Caco-2 (cell line): ENCODE measurements around the gene TEX11. TPM values are rescaled to one million over a fixed set of nuclear protein-coding genes. Genes with fewer than 3 reads are reported as not detected.
"Not testable (repeated sequence)": the region's sequence is repeated elsewhere in the genome, so short reads cannot be mapped to it uniquely, and the experiment has no call there.

Experiments used
- BruUV-seq: library from RNA; stranded (reverse); fragments of 400-500 nt; replicated peaks from 2 replicates; lab custom pipeline; 2021; lab: Mats Ljungman, UMichigan
- CTCF ChIA-PET: fragments of 300-600 bp; sonication (Branson Sonifier 250); formaldehyde crosslinking; loops from one replicate; lab custom pipeline; 2022; ENCODE audit warnings: antibody characterized with exemption; lab: Charles Lee
- POLR2A ChIA-PET: fragments of 300-600 bp; sonication (Branson Sonifier 250); formaldehyde crosslinking; loops from one replicate; lab custom pipeline; 2022; ENCODE audit warnings: antibody characterized with exemption; lab: Charles Lee
- DNase-seq, 2 experiments: peaks; one replicate each; pipeline versions ENCODE4 v3.0.0 to v3.0.0-alpha.2; 2020 to 2022
- H3K27me3 ChIP-seq: replicated peaks from 2 replicates; pipeline ENCODE4 v1.6.0; 2011; ENCODE audit warnings: low read length; ENCODE audit not compliant: control insufficient read depth, insufficient read depth
- H3K36me3 ChIP-seq: 2 replicates; pipeline ENCODE4 v1.5.1; 2011; ENCODE audit warnings: low read length; ENCODE audit not compliant: control insufficient read depth, insufficient read depth
- H3K4me1 ChIP-seq: fragments of 250-450 bp; sonication (Bioruptor Pico); 2 replicates; pipeline ENCODE4 v1.5.1; 2020; ENCODE audit warnings: mild to moderate bottlenecking
- H3K4me3 ChIP-seq: 2 replicates; pipeline ENCODE4 v1.5.1; 2011; ENCODE audit warnings: low read depth, mild to moderate bottlenecking, control low read depth, low read length
- H3K9me3 ChIP-seq: fragments of 250-450 bp; sonication (Bioruptor Pico); 2 replicates; pipeline ENCODE4 v1.5.1; 2020; ENCODE audit warnings: mild to moderate bottlenecking, moderate library complexity
- H3K27ac Mint-ChIP-seq: one replicate; pipeline ENCODE4 v1.8.0; 2022; ENCODE audit warnings: mixed read lengths; ENCODE audit not compliant: unreplicated experiment
- H3K27me3 Mint-ChIP-seq: one replicate; pipeline ENCODE4 v1.8.0; 2022; ENCODE audit warnings: mixed read lengths; ENCODE audit not compliant: insufficient read depth, unreplicated experiment
- H3K36me3 Mint-ChIP-seq: one replicate; pipeline ENCODE4 v1.8.0; 2022; ENCODE audit warnings: mild to moderate bottlenecking, mixed read lengths; ENCODE audit not compliant: insufficient read depth, unreplicated experiment
- H3K4me1 Mint-ChIP-seq: one replicate; pipeline ENCODE4 v1.8.0; 2022; ENCODE audit warnings: low read depth, mixed read lengths; ENCODE audit not compliant: unreplicated experiment
- H3K4me3 Mint-ChIP-seq: one replicate; pipeline ENCODE4 v1.8.0; 2022; ENCODE audit warnings: mild to moderate bottlenecking, moderate library complexity, mixed read lengths; ENCODE audit not compliant: unreplicated experiment
- H3K9me3 Mint-ChIP-seq: one replicate; pipeline ENCODE4 v1.8.0; 2022; ENCODE audit warnings: mixed read lengths; ENCODE audit not compliant: unreplicated experiment
- intact Hi-C: fragments of 100-400 bp; cut with micrococcal nuclease; formaldehyde crosslinking; loops from one replicate; pipeline ENCODE4 v1.10.0; 2022; ENCODE audit not compliant: unreplicated experiment
- total RNA-seq: library from RNA; stranded (reverse); gene quantifications from 2 replicates; pipeline ENCODE4 v1.2.3, GENCODE V29; 2022
- TF ChIP-seq, protein P1 (sequence below), 2 experiments: fragments of 200-600 bp in 1 of 2; IDR thresholded peaks; 1 replicate in 1 of 2; 2 replicates in 1 of 2; pipeline versions ENCODE4 v1.5.1 to v1.8.0; 2011 to 2022; ENCODE audit warnings: antibody characterized with exemption in 1 of 2, control low read depth in 1 of 2, inconsistent platforms in 1 of 2, low read depth in 1 of 2, low read length in 1 of 2, mild to moderate bottlenecking in 1 of 2, moderate library complexity in 1 of 2; ENCODE audit not compliant: insufficient read depth in 1 of 2, severe bottlenecking in 1 of 2, unreplicated experiment in 1 of 2

The TEX11 gene
- total RNA-seq, 1 experiment from 2014 or later = 0.23 TPM

GRCh38 chrX:70577442-70577841, 331.1 kb downstream of the TEX11 start:
- CTCF ChIA-PET = no interaction called here
- H3K36me3 Mint-ChIP-seq = no peaks in the 10 kb centered on the region
- intact Hi-C loops = no loop called here
- Histone ChIP-seq H3K4me3 (no peak overlapping the region), H3K36me3 (no peaks in the 10 kb centered on the region), H3K4me1 (no peaks in the 10 kb centered on the region), H3K27me3 (no peaks in the 10 kb centered on the region), H3K9me3 (no peaks in the 10 kb centered on the region)
- H3K4me1 Mint-ChIP-seq = no peaks in the 10 kb centered on the region
- H3K9me3 Mint-ChIP-seq = peaks cover 15% of the 10 kb centered on the region
- no TSS peak for BruUV-seq
- no peak overlapping the region for H3K27ac Mint-ChIP-seq
- no peak overlapping the region for H3K4me3 Mint-ChIP-seq
- DNase-seq = no peak
- TF ChIP-seq, protein P1, sequence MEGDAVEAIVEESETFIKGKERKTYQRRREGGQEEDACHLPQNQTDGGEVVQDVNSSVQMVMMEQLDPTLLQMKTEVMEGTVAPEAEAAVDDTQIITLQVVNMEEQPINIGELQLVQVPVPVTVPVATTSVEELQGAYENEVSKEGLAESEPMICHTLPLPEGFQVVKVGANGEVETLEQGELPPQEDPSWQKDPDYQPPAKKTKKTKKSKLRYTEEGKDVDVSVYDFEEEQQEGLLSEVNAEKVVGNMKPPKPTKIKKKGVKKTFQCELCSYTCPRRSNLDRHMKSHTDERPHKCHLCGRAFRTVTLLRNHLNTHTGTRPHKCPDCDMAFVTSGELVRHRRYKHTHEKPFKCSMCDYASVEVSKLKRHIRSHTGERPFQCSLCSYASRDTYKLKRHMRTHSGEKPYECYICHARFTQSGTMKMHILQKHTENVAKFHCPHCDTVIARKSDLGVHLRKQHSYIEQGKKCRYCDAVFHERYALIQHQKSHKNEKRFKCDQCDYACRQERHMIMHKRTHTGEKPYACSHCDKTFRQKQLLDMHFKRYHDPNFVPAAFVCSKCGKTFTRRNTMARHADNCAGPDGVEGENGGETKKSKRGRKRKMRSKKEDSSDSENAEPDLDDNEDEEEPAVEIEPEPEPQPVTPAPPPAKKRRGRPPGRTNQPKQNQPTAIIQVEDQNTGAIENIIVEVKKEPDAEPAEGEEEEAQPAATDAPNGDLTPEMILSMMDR (IDR thresholded peaks at IDR 0.05; ENCODE audit: insufficient read depth in 1 of 2, low read depth in 1 of 2, low read length in 1 of 2, severe bottlenecking in 1 of 2, unreplicated experiment in 1 of 2) = no peak
- POLR2A ChIA-PET = no interaction called here
- H3K27me3 Mint-ChIP-seq = no peaks in the 10 kb centered on the region

- H3K4me1 ChIP-seq, POLR2A ChIA-PET, H3K4me3 ChIP-seq, H3K27me3 ChIP-seq, H3K4me1 Mint-ChIP-seq, H3K27ac Mint-ChIP-seq, DNase-seq, H3K9me3 Mint-ChIP-seq, CTCF ChIA-PET, BruUV-seq, H3K27me3 Mint-ChIP-seq, H3K36me3 Mint-ChIP-seq, intact Hi-C loops, H3K36me3 ChIP-seq, H3K4me3 Mint-ChIP-seq, H3K9me3 ChIP-seq: not testable (repeated sequence)
Measured at GRCh38 chrX:70569922-70570576, 338.5 kb downstream of the TEX11 start.

DNA sequence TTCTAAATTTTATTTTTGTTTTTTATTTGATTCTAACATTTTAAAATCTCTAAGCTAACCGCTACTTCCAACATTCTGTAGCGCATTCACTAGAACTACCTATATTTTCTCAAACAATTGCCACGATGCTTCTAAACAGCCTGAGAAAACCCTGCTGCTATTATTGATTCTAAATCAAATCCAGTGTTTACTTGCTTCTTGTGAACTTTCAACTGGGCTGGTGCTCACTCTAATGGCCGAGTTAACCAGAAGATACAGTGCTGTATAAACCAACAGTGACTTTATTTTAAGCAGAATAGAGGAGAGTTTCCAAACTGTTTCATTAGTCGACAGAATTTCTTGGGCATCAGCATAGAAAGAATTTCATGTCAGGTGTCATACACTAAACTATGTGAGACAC, 353.6 kb downstream of the TEX11 start:
- no TSS peak for BruUV-seq
- H3K27ac Mint-ChIP-seq = no peak overlapping the region
- intact Hi-C loops = loop anchor here (1.0 kb wide), 1 partner anchor 101 kb away; no protein-coding TSS in a partner anchor
- Histone ChIP-seq H3K4me3 (no peak overlapping the region), H3K27me3 (no peaks in the 10 kb centered on the region), H3K9me3 (no peaks in the 10 kb centered on the region), H3K36me3 (no peaks in the 10 kb centered on the region), H3K4me1 (peaks cover 4% of the 10 kb centered on the region; the same call in 1 of the 2 replicates)
- no peaks in the 10 kb centered on the region for H3K9me3 Mint-ChIP-seq
- H3K27me3 Mint-ChIP-seq = no peaks in the 10 kb centered on the region
- ChIA-PET CTCF (interaction anchor here (0.6 to 1.4 kb wide), 2 partner anchors 99 to 551 kb away, joined by 3 to 4 read pairs; partner anchors contain the start of gene CXorf65), POLR2A (no interaction called here)
- H3K4me3 Mint-ChIP-seq = no peak overlapping the region
- H3K36me3 Mint-ChIP-seq = no peaks in the 10 kb centered on the region
- peaks cover 14% of the 10 kb centered on the region for H3K4me1 Mint-ChIP-seq
- TF ChIP-seq, protein P1 (IDR thresholded peaks at IDR 0.05; ENCODE audit: insufficient read depth in 1 of 2, low read depth in 1 of 2, low read length in 1 of 2, severe bottlenecking in 1 of 2, unreplicated experiment in 1 of 2) = no peak
- no peak for DNase-seq
